Esophagus squamous epithelium (tissue), 4 donors: ENCODE measurements around the gene TAS2R43.

Experiments used
- CTCF ChIP-seq, 6 experiments: fragments of 450-650 bp in 4 of 6; fragments of 200-600 bp in 2 of 6; sonication (generic) in 2 of 6; IDR thresholded peaks; one replicate each; pipeline ENCODE4 v1.5.1; 2016 to 2019; ENCODE audit warnings: antibody characterized with exemption in 6 of 6, mild to moderate bottlenecking in 4 of 6, moderate library complexity in 4 of 6
- POLR2A ChIP-seq, 4 donors: fragments of 450-650 bp; IDR thresholded peaks; one replicate each; pipeline ENCODE4 v1.6.1; 2017; ENCODE audit warnings: antibody characterized with exemption in 4 of 4, mild to moderate bottlenecking in 4 of 4, moderate library complexity in 3 of 4

DNA sequence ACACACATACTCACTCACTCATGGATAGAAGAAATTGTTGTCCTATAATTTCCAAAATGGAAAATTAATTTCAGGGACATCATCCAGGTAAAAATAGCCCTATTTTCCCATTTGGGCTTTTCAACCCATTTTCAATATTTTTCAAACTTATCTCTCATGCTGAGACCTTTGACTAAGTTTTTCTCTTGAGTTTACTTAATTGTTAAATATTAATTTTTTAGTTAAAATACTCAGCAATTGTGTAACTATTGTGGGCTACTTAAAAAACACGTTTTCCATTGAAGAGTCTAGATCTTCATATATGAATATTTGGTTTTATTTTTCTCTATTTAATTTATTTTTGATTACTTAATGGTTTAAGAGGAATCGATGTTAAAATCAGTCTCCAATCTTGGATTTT is 14.2 kb upstream of the TAS2R43 start:
- TF ChIP-seq CTCF (IDR thresholded peaks at IDR 0.05) (no peak), POLR2A (IDR thresholded peaks at IDR 0.05) (no peak)
